ENCODE data around the gene TMEM219. TPM values are rescaled to one million over a fixed set of nuclear protein-coding genes. Genes with fewer than 3 reads are reported as not detected.

The TMEM219 gene
- total and polyA plus RNA-seq, 2 donors from 2014 or later = 127 to 288 TPM

DNA sequence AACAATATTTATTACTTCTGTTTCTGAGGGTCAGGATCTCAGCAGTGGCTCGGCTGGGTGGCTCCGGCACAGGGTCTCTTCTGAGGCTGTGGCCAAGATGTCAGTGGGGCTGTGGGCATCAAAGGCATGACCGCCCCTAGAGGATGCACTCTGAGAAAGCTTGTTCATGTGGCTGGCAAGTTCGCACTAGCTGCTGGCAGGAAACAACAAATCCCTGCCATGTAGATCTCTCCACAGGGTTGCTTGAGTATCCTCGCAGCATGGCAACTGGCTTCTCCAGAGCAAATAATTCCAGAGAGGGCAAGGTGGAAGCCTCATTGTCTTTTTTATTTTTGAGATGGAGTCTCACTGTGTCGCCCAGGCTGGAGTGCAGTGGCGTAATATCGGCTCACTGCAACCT lies 48.4 kb upstream of the TMEM219 start:
- H3K27me3 ChIP-seq (ENCODE audit: control insufficient read depth, insufficient read depth, low read length) = no peaks in the 10 kb centered on the region
- TF ChIP-seq, protein P1, sequence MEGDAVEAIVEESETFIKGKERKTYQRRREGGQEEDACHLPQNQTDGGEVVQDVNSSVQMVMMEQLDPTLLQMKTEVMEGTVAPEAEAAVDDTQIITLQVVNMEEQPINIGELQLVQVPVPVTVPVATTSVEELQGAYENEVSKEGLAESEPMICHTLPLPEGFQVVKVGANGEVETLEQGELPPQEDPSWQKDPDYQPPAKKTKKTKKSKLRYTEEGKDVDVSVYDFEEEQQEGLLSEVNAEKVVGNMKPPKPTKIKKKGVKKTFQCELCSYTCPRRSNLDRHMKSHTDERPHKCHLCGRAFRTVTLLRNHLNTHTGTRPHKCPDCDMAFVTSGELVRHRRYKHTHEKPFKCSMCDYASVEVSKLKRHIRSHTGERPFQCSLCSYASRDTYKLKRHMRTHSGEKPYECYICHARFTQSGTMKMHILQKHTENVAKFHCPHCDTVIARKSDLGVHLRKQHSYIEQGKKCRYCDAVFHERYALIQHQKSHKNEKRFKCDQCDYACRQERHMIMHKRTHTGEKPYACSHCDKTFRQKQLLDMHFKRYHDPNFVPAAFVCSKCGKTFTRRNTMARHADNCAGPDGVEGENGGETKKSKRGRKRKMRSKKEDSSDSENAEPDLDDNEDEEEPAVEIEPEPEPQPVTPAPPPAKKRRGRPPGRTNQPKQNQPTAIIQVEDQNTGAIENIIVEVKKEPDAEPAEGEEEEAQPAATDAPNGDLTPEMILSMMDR (IDR thresholded peaks at IDR 0.05; ENCODE audit: borderline replicate concordance, extremely low read depth, insufficient read depth) = no peak
- DNase-seq (no peak), FAIRE-seq (no peak)
- no peak overlapping the region for H3K9ac ChIP-seq (ENCODE audit: low read length in 3 of 3)
- intact Hi-C loops (cut with DNase I) = no loop called here
- H3K27ac ChIP-seq (ENCODE audit: low read depth in 2 of 2, low read length in 2 of 2) = no peak overlapping the region
- H3K4me3 ChIP-seq (ENCODE audit: low read length in 3 of 3) = no peak overlapping the region
- no peaks in the 10 kb centered on the region for H3K36me3 ChIP-seq (ENCODE audit: control insufficient read depth in 2 of 3, insufficient read depth in 3 of 3, low read length in 3 of 3)
- no peaks in the 10 kb centered on the region for H3K4me1 ChIP-seq (ENCODE audit: control insufficient read depth in 2 of 3, insufficient read depth in 2 of 3, low read depth in 1 of 3, low read length in 3 of 3)
- H3K9me3 ChIP-seq (ENCODE audit: control insufficient read depth in 2 of 3, insufficient read depth in 1 of 3, low read length in 3 of 3) = no peaks in the 10 kb centered on the region

DNA sequence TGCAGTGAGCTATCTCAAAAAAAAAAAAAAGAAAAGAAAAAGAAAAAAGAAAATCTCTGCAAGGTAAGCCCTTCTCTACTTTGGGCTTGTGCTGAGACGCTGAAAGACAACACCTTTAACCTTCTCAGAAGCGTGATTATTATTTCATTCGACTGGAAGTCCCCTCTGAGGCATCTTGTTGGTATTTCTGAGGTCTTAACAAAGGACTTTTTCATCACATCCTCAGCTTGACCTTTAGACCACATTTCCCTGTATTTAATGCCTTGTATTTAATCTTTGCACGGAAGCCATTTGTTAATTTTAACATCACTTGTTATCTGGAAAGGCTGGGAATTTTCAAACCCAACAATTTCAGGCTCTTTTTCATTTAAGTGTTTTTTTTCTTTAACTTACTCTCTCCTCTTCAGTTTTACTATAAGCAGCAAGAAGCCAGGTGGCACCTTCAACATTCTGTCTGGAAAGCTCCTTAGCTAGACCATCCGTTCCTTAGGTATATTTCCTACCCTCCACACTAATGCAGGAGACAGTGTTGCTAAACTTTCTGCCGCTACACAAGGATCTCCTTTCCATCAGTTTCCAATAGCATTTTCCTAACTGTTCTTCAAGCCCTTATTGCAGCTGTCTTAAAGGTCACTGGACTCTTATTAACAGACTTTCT lies 46.2 kb upstream of the TMEM219 start:
- DNase-seq (no peak), FAIRE-seq (no peak)
- no peak overlapping the region for H3K27ac ChIP-seq (ENCODE audit: low read depth in 2 of 2, low read length in 2 of 2)
- intact Hi-C loops (cut with DNase I) = no loop called here
- TF ChIP-seq, protein P1 (IDR thresholded peaks at IDR 0.05; ENCODE audit: borderline replicate concordance, extremely low read depth, insufficient read depth) = no peak
- H3K27me3 ChIP-seq (ENCODE audit: control insufficient read depth, insufficient read depth, low read length) = no peaks in the 10 kb centered on the region
- H3K4me3 ChIP-seq (ENCODE audit: low read length in 3 of 3) = no peak overlapping the region
- H3K9me3 ChIP-seq (ENCODE audit: control insufficient read depth in 2 of 3, insufficient read depth in 1 of 3, low read length in 3 of 3) = no peaks in the 10 kb centered on the region
- no peak overlapping the region for H3K9ac ChIP-seq (ENCODE audit: low read length in 3 of 3)
- H3K4me1 ChIP-seq (ENCODE audit: control insufficient read depth in 2 of 3, insufficient read depth in 2 of 3, low read depth in 1 of 3, low read length in 3 of 3) = no peaks in the 10 kb centered on the region
- H3K36me3 ChIP-seq (ENCODE audit: control insufficient read depth in 2 of 3, insufficient read depth in 3 of 3, low read length in 3 of 3) = peaks cover 0 to 9% (median 7%) of the 10 kb centered on the region in 3 donors

DNA sequence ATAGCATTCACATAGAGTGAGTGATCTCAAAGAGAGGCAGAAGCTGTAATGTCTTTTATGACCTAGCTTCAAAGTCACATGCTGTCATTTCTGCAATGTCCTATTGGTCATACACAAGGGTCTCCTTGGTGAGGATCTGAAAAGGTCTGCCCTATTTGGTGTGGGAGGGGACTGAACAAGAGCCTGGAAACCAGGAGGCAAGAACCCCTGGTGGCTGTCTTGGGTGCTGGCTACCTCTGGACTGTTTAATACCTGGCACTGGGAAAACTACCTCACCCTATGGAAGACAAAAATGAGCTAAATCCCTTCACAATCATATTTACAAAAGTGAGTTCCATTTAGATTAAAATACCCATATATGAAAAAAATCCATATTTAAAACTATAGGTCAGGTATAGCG lies 44.9 kb upstream of the TMEM219 start:
- intact Hi-C loops (cut with DNase I) = no loop called here
- H3K36me3 ChIP-seq (ENCODE audit: control insufficient read depth in 2 of 3, insufficient read depth in 3 of 3, low read length in 3 of 3) = peaks cover 0 to 13% (median 8%) of the 10 kb centered on the region in 3 donors
- TF ChIP-seq, protein P1 (IDR thresholded peaks at IDR 0.05; ENCODE audit: borderline replicate concordance, extremely low read depth, insufficient read depth) = no peak
- no peak overlapping the region for H3K27ac ChIP-seq (ENCODE audit: low read depth in 2 of 2, low read length in 2 of 2)
- no peak overlapping the region for H3K9ac ChIP-seq (ENCODE audit: low read length in 3 of 3)
- no peaks in the 10 kb centered on the region for H3K4me1 ChIP-seq (ENCODE audit: control insufficient read depth in 2 of 3, insufficient read depth in 2 of 3, low read depth in 1 of 3, low read length in 3 of 3)
- DNase-seq = no peak
- no peak for FAIRE-seq
- no peaks in the 10 kb centered on the region for H3K9me3 ChIP-seq (ENCODE audit: control insufficient read depth in 2 of 3, insufficient read depth in 1 of 3, low read length in 3 of 3)
- H3K27me3 ChIP-seq (ENCODE audit: control insufficient read depth, insufficient read depth, low read length) = no peaks in the 10 kb centered on the region
- H3K4me3 ChIP-seq (ENCODE audit: low read length in 3 of 3) = no peak overlapping the region

All from kidney (tissue), 14 donors.